ENCODE measurements around the gene DMBT1. TPM values are rescaled to one million over a fixed set of nuclear protein-coding genes. Genes with fewer than 3 reads are reported as not detected.
A peak's percentile ranks its signal among the peaks of the same experiment; 100 is the strongest.

The DMBT1 gene
- total RNA-seq, 1 donor from 2014 or later = 0.13 TPM

DNA sequence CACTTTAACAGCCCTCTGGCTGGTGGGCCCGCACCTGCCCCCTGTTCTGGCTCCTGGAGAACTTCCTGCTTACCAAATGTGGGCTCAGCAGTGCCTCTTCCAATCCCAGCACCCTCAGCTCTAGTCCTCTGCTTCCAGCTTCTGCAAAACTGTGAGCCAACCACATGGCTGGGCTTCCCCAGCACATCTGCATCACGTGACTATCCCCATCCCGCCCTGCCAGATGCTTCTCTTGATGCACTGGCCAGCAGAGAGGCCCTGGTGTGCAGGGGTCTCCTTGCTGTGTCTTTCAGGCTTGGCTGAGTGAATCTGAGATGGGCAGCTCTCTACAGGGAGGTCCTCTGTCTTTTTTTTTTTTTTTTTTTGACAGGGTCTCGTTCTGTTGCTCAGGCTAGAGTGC, 43.8 kb upstream of the DMBT1 start:
- Histone ChIP-seq H3K36me3 (ENCODE audit: control insufficient read depth, insufficient read depth, low read length) (no peaks in the 10 kb centered on the region), H3K4me3 (ENCODE audit: low read depth, low read length) (no peak overlapping the region), H3K27me3 (ENCODE audit: control insufficient read depth, insufficient read depth, low read length) (no peaks in the 10 kb centered on the region)
- no peak for DNase-seq (ENCODE audit: low read depth)
- TF ChIP-seq, protein P1, sequence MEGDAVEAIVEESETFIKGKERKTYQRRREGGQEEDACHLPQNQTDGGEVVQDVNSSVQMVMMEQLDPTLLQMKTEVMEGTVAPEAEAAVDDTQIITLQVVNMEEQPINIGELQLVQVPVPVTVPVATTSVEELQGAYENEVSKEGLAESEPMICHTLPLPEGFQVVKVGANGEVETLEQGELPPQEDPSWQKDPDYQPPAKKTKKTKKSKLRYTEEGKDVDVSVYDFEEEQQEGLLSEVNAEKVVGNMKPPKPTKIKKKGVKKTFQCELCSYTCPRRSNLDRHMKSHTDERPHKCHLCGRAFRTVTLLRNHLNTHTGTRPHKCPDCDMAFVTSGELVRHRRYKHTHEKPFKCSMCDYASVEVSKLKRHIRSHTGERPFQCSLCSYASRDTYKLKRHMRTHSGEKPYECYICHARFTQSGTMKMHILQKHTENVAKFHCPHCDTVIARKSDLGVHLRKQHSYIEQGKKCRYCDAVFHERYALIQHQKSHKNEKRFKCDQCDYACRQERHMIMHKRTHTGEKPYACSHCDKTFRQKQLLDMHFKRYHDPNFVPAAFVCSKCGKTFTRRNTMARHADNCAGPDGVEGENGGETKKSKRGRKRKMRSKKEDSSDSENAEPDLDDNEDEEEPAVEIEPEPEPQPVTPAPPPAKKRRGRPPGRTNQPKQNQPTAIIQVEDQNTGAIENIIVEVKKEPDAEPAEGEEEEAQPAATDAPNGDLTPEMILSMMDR (IDR thresholded peaks at IDR 0.05; ENCODE audit: insufficient read depth, low read length, poor library complexity, severe bottlenecking) = no peak

DNA sequence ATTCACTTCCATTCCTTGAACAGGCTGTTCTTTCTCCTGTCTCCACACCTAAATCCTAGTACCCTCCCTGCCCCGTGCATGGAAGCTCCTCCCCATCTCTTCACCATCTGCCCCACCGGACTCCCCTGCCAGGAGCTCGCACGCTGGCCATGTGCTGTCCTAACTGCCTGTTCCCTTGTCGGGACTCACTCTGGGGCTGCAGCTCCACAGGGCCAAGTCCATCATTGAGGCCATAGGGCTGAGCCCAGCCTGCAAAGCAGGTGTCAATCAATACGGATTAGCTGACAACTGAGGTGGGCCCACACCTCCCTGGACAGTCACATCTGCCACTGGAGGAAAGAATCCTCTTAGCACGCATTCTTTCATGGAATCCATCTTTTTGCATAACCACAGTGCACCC, 41.4 kb upstream of the DMBT1 start:
- no peaks in the 10 kb centered on the region for H3K27me3 ChIP-seq (ENCODE audit: control insufficient read depth, insufficient read depth, low read length)
- DNase-seq (ENCODE audit: low read depth) = no peak
- TF ChIP-seq, protein P1 (IDR thresholded peaks at IDR 0.05; ENCODE audit: insufficient read depth, low read length, poor library complexity, severe bottlenecking) = no peak
- H3K4me3 ChIP-seq (ENCODE audit: low read depth, low read length) = no peak overlapping the region
- no peaks in the 10 kb centered on the region for H3K36me3 ChIP-seq (ENCODE audit: control insufficient read depth, insufficient read depth, low read length)

DNA sequence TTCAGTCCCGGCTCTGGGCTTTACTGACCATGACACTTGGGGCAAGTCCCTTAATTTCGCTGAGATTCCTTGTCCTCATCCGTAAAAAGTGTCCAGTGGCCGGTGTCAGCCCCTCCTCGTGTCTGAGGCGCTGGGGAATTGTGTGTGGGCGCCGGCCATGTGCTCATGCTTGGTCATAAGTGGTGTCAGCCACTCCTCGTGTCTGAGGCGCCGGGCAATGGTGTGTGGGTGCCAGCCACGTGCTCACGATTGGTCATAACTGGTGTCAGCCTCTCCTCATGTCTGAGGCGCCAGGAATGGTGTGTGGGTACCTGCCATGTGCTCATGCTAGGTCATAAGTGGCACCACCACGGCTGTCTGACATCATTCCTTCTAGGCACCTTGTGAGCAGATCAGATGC, 40.7 kb upstream of the DMBT1 start:
- Histone ChIP-seq H3K36me3 (ENCODE audit: control insufficient read depth, insufficient read depth, low read length) (no peaks in the 10 kb centered on the region), H3K27me3 (ENCODE audit: control insufficient read depth, insufficient read depth, low read length) (no peaks in the 10 kb centered on the region), H3K4me3 (ENCODE audit: low read depth, low read length) (no peak overlapping the region)
- DNase-seq (ENCODE audit: low read depth) = no peak
- TF ChIP-seq, protein P1 (IDR thresholded peaks at IDR 0.05; ENCODE audit: insufficient read depth, low read length, poor library complexity, severe bottlenecking) = no peak

DNA sequence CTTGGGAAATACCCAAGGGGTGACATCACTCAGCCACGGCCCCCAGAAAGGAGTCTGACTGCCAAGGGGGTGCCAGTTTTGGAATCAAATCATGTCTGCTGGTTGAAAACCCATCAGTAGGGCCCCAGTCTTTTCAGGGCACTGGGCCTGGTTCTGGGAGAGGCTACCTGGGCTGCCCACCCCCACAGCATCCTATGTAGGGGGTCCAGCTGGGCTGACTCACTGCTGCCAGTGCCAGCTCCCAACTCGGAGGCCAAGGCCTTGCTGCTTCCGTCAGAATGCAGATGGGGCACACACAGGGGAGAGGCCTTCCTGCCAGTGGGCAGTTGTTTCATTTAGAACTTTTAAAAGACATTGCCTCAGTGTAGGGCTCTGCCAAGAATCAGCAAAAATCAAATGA, 39.5 kb upstream of the DMBT1 start:
- Histone ChIP-seq H3K36me3 (ENCODE audit: control insufficient read depth, insufficient read depth, low read length) (no peaks in the 10 kb centered on the region), H3K4me3 (ENCODE audit: low read depth, low read length) (no peak overlapping the region), H3K27me3 (ENCODE audit: control insufficient read depth, insufficient read depth, low read length) (peaks cover 4% of the 10 kb centered on the region)
- DNase-seq (ENCODE audit: low read depth) = no peak
- TF ChIP-seq, protein P1 (IDR thresholded peaks at IDR 0.05; ENCODE audit: insufficient read depth, low read length, poor library complexity, severe bottlenecking) = no peak

DNA sequence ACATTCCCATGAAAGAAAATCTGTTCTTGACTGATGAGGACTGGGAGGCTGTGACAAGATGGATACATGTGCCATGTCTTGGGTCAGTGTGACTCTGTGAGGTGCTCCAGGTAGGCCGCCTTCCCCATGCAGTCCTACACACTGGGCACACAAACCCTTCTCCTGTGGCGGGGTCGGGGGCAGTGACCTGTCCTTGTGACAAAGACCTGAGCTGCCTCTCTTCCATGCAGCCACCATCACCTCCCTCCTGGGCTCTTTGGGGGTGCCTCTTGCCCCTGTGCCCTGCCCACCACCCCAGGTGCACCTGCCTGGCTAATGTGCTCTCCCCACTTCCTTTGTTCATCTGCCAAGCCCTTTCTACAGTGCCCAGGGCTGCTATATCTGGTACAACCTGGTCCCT, 35.7 kb upstream of the DMBT1 start:
- H3K27me3 ChIP-seq (ENCODE audit: control insufficient read depth, insufficient read depth, low read length) = peaks cover 10% of the 10 kb centered on the region
- no peak overlapping the region for H3K4me3 ChIP-seq (ENCODE audit: low read depth, low read length)
- TF ChIP-seq, protein P1 (IDR thresholded peaks at IDR 0.05; ENCODE audit: insufficient read depth, low read length, poor library complexity, severe bottlenecking) = no peak
- no peaks in the 10 kb centered on the region for H3K36me3 ChIP-seq (ENCODE audit: control insufficient read depth, insufficient read depth, low read length)
- DNase-seq (ENCODE audit: low read depth) = no peak

DNA sequence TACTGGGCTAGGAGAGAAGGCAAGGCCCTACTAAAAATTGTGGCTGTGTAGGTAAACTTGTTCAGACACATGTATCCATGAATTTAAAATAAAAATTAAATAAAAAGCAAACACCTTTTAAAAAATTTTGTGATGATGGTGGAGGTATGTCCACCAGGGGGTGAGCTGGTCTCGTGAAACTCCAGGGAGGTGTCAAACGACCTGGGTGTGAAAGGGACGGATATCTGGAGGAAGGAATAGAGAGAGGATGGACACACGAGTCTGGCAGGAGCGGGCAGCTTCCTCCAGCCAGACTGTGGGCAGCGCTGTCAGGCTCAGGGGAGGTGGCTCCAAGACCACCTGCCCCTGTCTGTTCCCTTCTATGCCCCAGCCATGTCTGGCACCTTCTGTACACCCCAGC, 34.8 kb upstream of the DMBT1 start:
- Histone ChIP-seq H3K4me3 (ENCODE audit: low read depth, low read length) (no peak overlapping the region), H3K36me3 (ENCODE audit: control insufficient read depth, insufficient read depth, low read length) (no peaks in the 10 kb centered on the region), H3K27me3 (ENCODE audit: control insufficient read depth, insufficient read depth, low read length) (peaks cover 12% of the 10 kb centered on the region)
- TF ChIP-seq, protein P1 (IDR thresholded peaks at IDR 0.05; ENCODE audit: insufficient read depth, low read length, poor library complexity, severe bottlenecking) = peak; percentile 18
- no peak for DNase-seq (ENCODE audit: low read depth)
